CD14-positive monocyte (primary cell): Measurements from ENCODE around the gene NDUFB8. TPM values are rescaled to one million over a fixed set of nuclear protein-coding genes. Genes with fewer than 3 reads are reported as not detected.

ENCODE experiments used
- DNase-seq, 3 donors: peaks; one replicate each; pipeline ENCODE4 v3.0.0-alpha.2; 2011 to 2022
- H2AFZ ChIP-seq: 2 replicates; pipeline ENCODE4 v1.6.0; 2012; ENCODE audit warnings: mild to moderate bottlenecking, low read depth, low read length, inconsistent platforms; ENCODE audit not compliant: insufficient read depth, poor library complexity, severe bottlenecking
- H3K27ac ChIP-seq, 2 donors: 1 replicate in 1 of 2; 2 replicates in 1 of 2; pipeline ENCODE4 v1.5.1; 2012 to 2013; ENCODE audit warnings: low read length in 2 of 2, control low read depth in 1 of 2, inconsistent platforms in 1 of 2, low read depth in 1 of 2, mild to moderate bottlenecking in 1 of 2
- H3K27me3 ChIP-seq, 2 donors: one replicate each; pipeline versions ENCODE4 v1.6.0 to v1.6.1; 2011 to 2013; ENCODE audit warnings: low read length in 2 of 2; ENCODE audit not compliant: control insufficient read depth in 2 of 2, insufficient read depth in 2 of 2
- H3K36me3 ChIP-seq, 2 donors: replicated peaks in 1 of 2; 1 replicate in 1 of 2; 2 replicates in 1 of 2; pipeline versions ENCODE4 v1.5.1 to v1.6.1; 2012 to 2013; ENCODE audit warnings: low read length in 2 of 2, control low read depth in 1 of 2, inconsistent platforms in 1 of 2, mild to moderate bottlenecking in 1 of 2; ENCODE audit not compliant: insufficient read depth in 2 of 2, control insufficient read depth in 1 of 2
- H3K4me1 ChIP-seq, 2 donors: 1 replicate in 1 of 2; 2 replicates in 1 of 2; pipeline versions ENCODE4 v1.5.1 to v1.6.1; 2012 to 2013; ENCODE audit warnings: low read length in 2 of 2, control low read depth in 1 of 2, inconsistent platforms in 1 of 2, mild to moderate bottlenecking in 1 of 2, moderate library complexity in 1 of 2; ENCODE audit not compliant: insufficient read depth in 2 of 2, control insufficient read depth in 1 of 2
- H3K4me2 ChIP-seq: replicated peaks from 2 replicates; pipeline ENCODE3; 2012; ENCODE audit warnings: low read length, moderate library complexity, mild to moderate bottlenecking; ENCODE audit not compliant: poor library complexity, severe bottlenecking; ENCODE audit errors: extremely low read depth
- H3K4me3 ChIP-seq, 3 experiments: fragments of 200-600 bp in 1 of 3; sonication (generic) in 1 of 3; replicated peaks in 1 of 3; 1 replicate in 2 of 3; 2 replicates in 1 of 3; pipeline ENCODE4 v1.5.1; 2011 to 2013; ENCODE audit warnings: low read length in 3 of 3, mild to moderate bottlenecking in 3 of 3, control low read depth in 2 of 3, low read depth in 2 of 3, inconsistent platforms in 1 of 3, moderate library complexity in 1 of 3
- H3K79me2 ChIP-seq: 2 replicates; pipeline ENCODE4 v1.6.0; 2012; ENCODE audit warnings: mild to moderate bottlenecking, control low read depth, inconsistent platforms, low read length, moderate library complexity; ENCODE audit not compliant: insufficient read depth
- H3K9ac ChIP-seq: 2 replicates; pipeline ENCODE4 v1.6.0; 2017; ENCODE audit warnings: low read length, mild to moderate bottlenecking; ENCODE audit not compliant: insufficient read depth, poor library complexity, severe bottlenecking
- H3K9me3 ChIP-seq, 2 donors: replicated peaks in 1 of 2; 1 replicate in 1 of 2; 2 replicates in 1 of 2; pipeline versions ENCODE4 v1.5.1 to v1.6.1; 2012 to 2013; ENCODE audit warnings: low read length in 2 of 2, control low read depth in 1 of 2; ENCODE audit not compliant: control insufficient read depth in 1 of 2, insufficient read depth in 1 of 2
- H4K20me1 ChIP-seq: 2 replicates; pipeline ENCODE4 v1.6.0; 2012; ENCODE audit warnings: mild to moderate bottlenecking, low read length, control low read depth, moderate library complexity; ENCODE audit not compliant: insufficient read depth
- H3K27ac Mint-ChIP-seq, 7 donors: one replicate each; pipeline ENCODE4 v1.8.0; 2020; ENCODE audit warnings: mild to moderate bottlenecking in 7 of 7, mixed read lengths in 7 of 7, moderate library complexity in 6 of 7, inconsistent platforms in 2 of 7
- H3K27me3 Mint-ChIP-seq, 3 donors: one replicate each; pipeline ENCODE4 v1.8.0; 2021 to 2022; ENCODE audit warnings: low read depth in 3 of 3, mild to moderate bottlenecking in 3 of 3, mixed read lengths in 3 of 3, moderate library complexity in 3 of 3, inconsistent platforms in 1 of 3
- H3K36me3 Mint-ChIP-seq, 2 donors: one replicate each; pipeline ENCODE4 v1.8.0; 2020; ENCODE audit warnings: mixed read lengths in 2 of 2, inconsistent platforms in 1 of 2, mild to moderate bottlenecking in 1 of 2
- H3K4me1 Mint-ChIP-seq: one replicate; pipeline ENCODE4 v1.8.0; 2020; ENCODE audit warnings: mild to moderate bottlenecking, mixed read lengths
- H3K4me3 Mint-ChIP-seq, 2 donors: one replicate each; pipeline ENCODE4 v1.8.0; 2020; ENCODE audit warnings: mild to moderate bottlenecking in 2 of 2, mixed read lengths in 2 of 2, moderate library complexity in 1 of 2
- H3K9me3 Mint-ChIP-seq, 7 donors: one replicate each; pipeline ENCODE4 v1.8.0; 2020 to 2022; ENCODE audit warnings: mixed read lengths in 7 of 7, mild to moderate bottlenecking in 6 of 7, moderate library complexity in 6 of 7, inconsistent platforms in 2 of 7
- WGBS: methylation state at CpG from one replicate; pipeline ENCODE4 v1.1.5; 2013; ENCODE audit warnings: missing lambda C conversion rate; ENCODE audit not compliant: insufficient coverage; 5-methylcytosine and 5-hydroxymethylcytosine counted together
- intact Hi-C, 2 donors: fragments of 100-400 bp; cut with micrococcal nuclease; formaldehyde crosslinking; loops; one replicate each; pipeline versions ENCODE4 v1.15.0 to v1.15.1; 2023
- polyA plus RNA-seq, 3 donors: library from polyadenylated mRNA; depleted of rRNA in 1 of 3; unstranded in 2 of 3; stranded (reverse) in 1 of 3; fragments of 300-500 nt in 2 of 3; fragments of >200 nt in 1 of 3; fragmentation: Illumina TruSeq in 2 of 3; gene quantifications; 1 replicate in 2 of 3; 2 replicates in 1 of 3; pipeline ENCODE4 v1.2.3, GENCODE V29; 2012 to 2021
- TF ChIP-seq, protein P1 (sequence below): fragments of 200-600 bp; IDR thresholded peaks from one replicate; pipeline ENCODE4 v1.8.0; 2022; ENCODE audit warnings: antibody characterized with exemption, mild to moderate bottlenecking

Gene NDUFB8
- polyA plus RNA-seq, 3 donors = 124 to 419 (median 381) TPM

DNA sequence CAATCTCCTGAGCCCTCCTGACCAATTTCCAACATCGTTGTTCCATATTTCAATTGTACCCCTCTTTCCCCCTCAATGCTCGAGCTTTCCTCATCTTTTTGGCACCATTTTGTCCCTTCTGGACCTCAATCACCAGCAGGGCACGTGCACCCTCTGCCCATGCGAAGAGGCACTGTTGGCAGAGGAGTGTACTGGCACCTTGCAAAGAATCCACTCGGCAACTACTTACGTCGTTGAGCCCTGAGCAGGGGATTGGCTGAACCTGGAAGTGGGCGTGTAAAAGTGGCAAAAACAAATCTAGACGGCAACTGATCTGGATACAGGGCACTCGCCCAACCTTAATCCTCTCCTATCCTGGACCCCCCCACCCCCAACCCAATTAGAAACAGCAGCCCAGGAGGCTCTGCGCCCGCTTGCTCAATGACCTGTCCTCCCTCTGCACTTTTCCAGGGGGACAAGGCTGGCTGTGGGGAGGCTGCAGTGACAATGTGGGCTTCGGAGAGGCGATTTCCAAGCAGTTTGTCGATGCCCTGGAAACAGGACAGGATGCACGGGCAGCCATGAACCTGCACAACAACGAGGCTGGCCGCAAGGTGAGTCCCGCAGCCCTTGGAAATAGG is 48.1 kb downstream of the NDUFB8 start:
- no peak overlapping the region for H3K27ac Mint-ChIP-seq
- Histone ChIP-seq H3K79me2 (no peaks in the 10 kb centered on the region), H3K36me3 (peaks cover 0 to 2% of the 10 kb centered on the region in 2 donors), H3K4me2 (peak overlapping the region; percentile 89), H3K9me3 (no peaks in the 10 kb centered on the region), H3K27ac (no peak overlapping the region), H4K20me1 (no peaks in the 10 kb centered on the region), H3K27me3 (peaks cover 34 to 56% of the 10 kb centered on the region in 2 donors), H3K4me1 (peaks cover 14 to 21% of the 10 kb centered on the region in 2 donors), H3K9ac (peak overlapping the region; percentile 25), H2AFZ (peak overlapping the region; percentile 81), H3K4me3 (peak overlapping the region; percentile 44 to 76 (median 53))
- peaks cover 16% of the 10 kb centered on the region for H3K4me1 Mint-ChIP-seq
- 4% methylated on average over 13 of the region's 19 CpGs for WGBS
- peaks cover 50 to 58% (median 58%) of the 10 kb centered on the region in 3 donors for H3K27me3 Mint-ChIP-seq
- TF ChIP-seq, protein P1, sequence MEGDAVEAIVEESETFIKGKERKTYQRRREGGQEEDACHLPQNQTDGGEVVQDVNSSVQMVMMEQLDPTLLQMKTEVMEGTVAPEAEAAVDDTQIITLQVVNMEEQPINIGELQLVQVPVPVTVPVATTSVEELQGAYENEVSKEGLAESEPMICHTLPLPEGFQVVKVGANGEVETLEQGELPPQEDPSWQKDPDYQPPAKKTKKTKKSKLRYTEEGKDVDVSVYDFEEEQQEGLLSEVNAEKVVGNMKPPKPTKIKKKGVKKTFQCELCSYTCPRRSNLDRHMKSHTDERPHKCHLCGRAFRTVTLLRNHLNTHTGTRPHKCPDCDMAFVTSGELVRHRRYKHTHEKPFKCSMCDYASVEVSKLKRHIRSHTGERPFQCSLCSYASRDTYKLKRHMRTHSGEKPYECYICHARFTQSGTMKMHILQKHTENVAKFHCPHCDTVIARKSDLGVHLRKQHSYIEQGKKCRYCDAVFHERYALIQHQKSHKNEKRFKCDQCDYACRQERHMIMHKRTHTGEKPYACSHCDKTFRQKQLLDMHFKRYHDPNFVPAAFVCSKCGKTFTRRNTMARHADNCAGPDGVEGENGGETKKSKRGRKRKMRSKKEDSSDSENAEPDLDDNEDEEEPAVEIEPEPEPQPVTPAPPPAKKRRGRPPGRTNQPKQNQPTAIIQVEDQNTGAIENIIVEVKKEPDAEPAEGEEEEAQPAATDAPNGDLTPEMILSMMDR = no peak
- H3K4me3 Mint-ChIP-seq = peak overlapping the region; percentile 73 to 92
- H3K36me3 Mint-ChIP-seq = peaks cover 6 to 17% of the 10 kb centered on the region in 2 donors
- H3K9me3 Mint-ChIP-seq = peaks cover 0 to 14% (median 2%) of the 10 kb centered on the region in 7 donors
- peak; percentile 86 to 88 (median 87) for DNase-seq
- intact Hi-C loops = no loop called here

DNA sequence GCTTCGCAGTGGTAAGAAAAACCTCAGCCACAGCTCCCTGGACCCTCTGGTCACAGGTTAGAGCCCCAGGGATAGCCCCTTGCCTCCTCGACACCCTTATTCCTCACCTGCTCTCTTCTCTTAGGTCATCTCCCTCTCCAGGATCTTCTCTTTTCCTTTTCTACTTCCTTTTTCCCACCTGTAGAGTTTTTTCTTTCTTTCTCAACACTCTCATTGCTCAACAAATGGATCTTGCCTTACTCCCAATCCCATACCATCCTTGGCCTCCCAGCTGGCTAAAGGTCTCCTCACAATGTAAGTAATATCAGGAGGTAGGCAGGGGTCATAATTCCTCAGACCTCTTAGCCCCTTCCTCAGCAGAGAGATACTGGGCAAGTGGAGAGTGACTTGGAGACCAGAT is 49.7 kb downstream of the NDUFB8 start:
- H4K20me1 ChIP-seq = no peaks in the 10 kb centered on the region
- intact Hi-C loops = no loop called here
- no peak overlapping the region for H3K27ac Mint-ChIP-seq

More for the DNA sequence above, 49.7 kb downstream of the NDUFB8 start:
- no peaks in the 10 kb centered on the region for H3K36me3 ChIP-seq
- H3K4me1 ChIP-seq = peaks cover 14 to 21% of the 10 kb centered on the region in 2 donors
- peaks cover 34 to 56% of the 10 kb centered on the region in 2 donors for H3K27me3 ChIP-seq
- Mint-ChIP-seq H3K4me3 (peak overlapping the region in 1 of 2 donors; percentile 77), H3K9me3 (peaks cover 0 to 14% (median 2%) of the 10 kb centered on the region in 7 donors), H3K36me3 (peaks cover 0 to 10% of the 10 kb centered on the region in 2 donors), H3K4me1 (peaks cover 16% of the 10 kb centered on the region), H3K27me3 (peaks cover 50 to 58% (median 58%) of the 10 kb centered on the region in 3 donors)
- H2AFZ ChIP-seq = no peak overlapping the region
- TF ChIP-seq, protein P1 = no peak
- DNase-seq = no peak
- WGBS = 96% methylated on average over 2 of the region's 2 CpGs
- no peak overlapping the region for H3K27ac ChIP-seq
- no peak overlapping the region for H3K9ac ChIP-seq
- no peaks in the 10 kb centered on the region for H3K9me3 ChIP-seq
- no peak overlapping the region for H3K4me3 ChIP-seq
- no peaks in the 10 kb centered on the region for H3K79me2 ChIP-seq
- H3K4me2 ChIP-seq = no peak overlapping the region
